ENCODE measurements around the gene MYT1. TPM values are rescaled to one million over a fixed set of nuclear protein-coding genes. Genes with fewer than 3 reads are reported as not detected.
"Not testable (repeated sequence)": the region's sequence is repeated elsewhere in the genome, so short reads cannot be mapped to it uniquely, and the experiment has no call there.

MYT1 gene
- total RNA-seq, 3 donors from 2014 or later = under 0.01 TPM; not detected in 2

DNA sequence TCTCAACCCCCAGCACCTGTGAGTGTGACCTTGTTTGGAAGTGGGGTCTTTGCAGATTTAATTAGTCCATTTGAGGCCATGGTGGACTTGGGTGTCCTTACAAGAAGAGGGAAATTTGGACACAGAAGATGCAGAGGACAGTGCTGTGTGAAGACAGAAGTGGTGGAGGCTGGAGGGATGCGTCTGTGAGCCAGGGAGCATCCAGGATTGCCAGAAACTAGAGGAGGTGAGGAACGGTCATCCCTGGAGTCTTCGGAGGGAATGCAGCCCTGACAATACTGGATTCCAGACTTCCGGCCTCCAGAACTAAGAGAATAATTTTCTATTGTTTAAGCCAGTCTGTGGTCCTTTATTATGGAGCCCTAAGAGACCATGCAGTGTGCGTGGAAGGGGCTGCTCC lies 34.0 kb upstream of the MYT1 start:
- Histone ChIP-seq H3K36me3 (no peaks in the 10 kb centered on the region), H3K4me1 (no peaks in the 10 kb centered on the region), H3K4me3 (no peak overlapping the region), H3K27ac (no peak overlapping the region), H3K27me3 (peaks cover 0 to 14% of the 10 kb centered on the region in 2 donors), H3K9me3 (no peaks in the 10 kb centered on the region)
- no peak for TF ChIP-seq POLR2AphosphoS5 (IDR thresholded peaks at IDR 0.05)
- no peak for TF ChIP-seq POLR2A (IDR thresholded peaks at IDR 0.05)
- TF ChIP-seq CTCF (IDR thresholded peaks at IDR 0.05) = no peak
- intact Hi-C loops (cut with DNase I; ENCODE audit: low total_unique reads) = no loop called here
- DNase-seq (ENCODE audit: low spot score in 2 of 2) = no peak

GRCh38 chr20:64130876-64131275 lies 33.4 kb upstream of the MYT1 start:
- Histone ChIP-seq H3K27ac (no peak overlapping the region), H3K4me3 (no peak overlapping the region), H3K27me3 (peaks cover 0 to 14% of the 10 kb centered on the region in 2 donors), H3K4me1 (no peaks in the 10 kb centered on the region), H3K9me3 (no peaks in the 10 kb centered on the region), H3K36me3 (no peaks in the 10 kb centered on the region)
- DNase-seq (ENCODE audit: low spot score in 2 of 2) = no peak
- TF ChIP-seq POLR2AphosphoS5 (IDR thresholded peaks at IDR 0.05) (no peak), POLR2A (IDR thresholded peaks at IDR 0.05) (no peak), CTCF (IDR thresholded peaks at IDR 0.05) (no peak)
- intact Hi-C loops (cut with DNase I; ENCODE audit: low total_unique reads) = no loop called here

- intact Hi-C loops (cut with DNase I; ENCODE audit: low total_unique reads) = no loop called here
- H3K27me3 ChIP-seq = peaks cover 0 to 13% of the 10 kb centered on the region in 2 donors
- H3K36me3 ChIP-seq = no peaks in the 10 kb centered on the region
- no peak overlapping the region for H3K4me3 ChIP-seq
- no peak overlapping the region for H3K27ac ChIP-seq
- TF ChIP-seq POLR2A (IDR thresholded peaks at IDR 0.05) (no peak), POLR2AphosphoS5 (IDR thresholded peaks at IDR 0.05) (no peak), CTCF (IDR thresholded peaks at IDR 0.05) (no peak)
- DNase-seq (ENCODE audit: low spot score in 2 of 2) = no peak
- no peaks in the 10 kb centered on the region for H3K4me1 ChIP-seq
- no peaks in the 10 kb centered on the region for H3K9me3 ChIP-seq
Measured at GRCh38 chr20:64131406-64131805, 32.8 kb upstream of the MYT1 start.

DNA sequence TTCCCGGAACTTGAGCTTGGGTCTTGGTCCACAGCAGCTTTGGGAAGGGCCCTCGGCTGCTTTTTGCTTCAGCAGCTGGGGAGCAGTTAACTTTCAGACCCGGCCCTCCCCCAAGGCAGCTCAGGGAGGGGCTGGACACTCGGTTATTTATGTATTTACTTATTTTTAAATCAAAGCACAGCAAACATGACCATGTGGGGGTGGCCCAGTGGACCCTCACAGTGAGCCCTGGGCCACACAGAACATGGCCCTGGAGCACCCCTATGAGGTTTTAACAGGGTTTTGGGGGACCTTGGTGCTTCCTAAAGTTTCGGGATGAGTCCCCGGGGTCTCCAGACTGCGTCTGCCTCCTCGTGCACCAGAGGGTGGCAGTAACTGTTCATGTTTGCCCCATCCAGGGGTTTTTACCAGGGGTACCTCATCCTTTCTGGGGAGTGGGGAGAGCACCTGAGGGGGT lies 30.3 kb upstream of the MYT1 start:
- Histone ChIP-seq H3K9me3 (no peaks in the 10 kb centered on the region), H3K4me1 (no peaks in the 10 kb centered on the region), H3K4me3 (no peak overlapping the region), H3K27me3 (peaks cover 0 to 17% of the 10 kb centered on the region in 2 donors), H3K27ac (no peak overlapping the region), H3K36me3 (no peaks in the 10 kb centered on the region)
- no peak for TF ChIP-seq POLR2AphosphoS5 (IDR thresholded peaks at IDR 0.05)
- no peak for TF ChIP-seq CTCF (IDR thresholded peaks at IDR 0.05)
- TF ChIP-seq POLR2A (IDR thresholded peaks at IDR 0.05) = no peak
- intact Hi-C loops (cut with DNase I; ENCODE audit: low total_unique reads) = no loop called here
- no peak for DNase-seq (ENCODE audit: low spot score in 2 of 2)

- peaks cover 0 to 12% of the 10 kb centered on the region in 2 donors for H3K27me3 ChIP-seq
- H3K4me3 ChIP-seq; H3K9me3 ChIP-seq; H3K27ac ChIP-seq; H3K36me3 ChIP-seq; H3K4me1 ChIP-seq; intact Hi-C loops (cut with DNase I; ENCODE audit: low total_unique reads); DNase-seq (ENCODE audit: low spot score in 2 of 2): not testable (repeated sequence)
Measured at GRCh38 chr20:64134744-64135143, 29.5 kb upstream of the MYT1 start.

All from breast epithelium (tissue), 4 donors.